IMR-90 (cell line): ENCODE measurements around the gene BCAS1. TPM values are rescaled to one million over a fixed set of nuclear protein-coding genes. Genes with fewer than 3 reads are reported as not detected.

Experiments
- ATAC-seq: fragments of 200-7000 bp; cut with Tn5 transposase; 2 replicates; pipeline ENCODE4 v1.9.1; 2020; ENCODE audit warnings: low read depth, mild to moderate bottlenecking, moderate library complexity
- BruUV-seq: library from RNA; stranded (reverse); fragments of 400-500 nt; replicated peaks from 2 replicates; lab custom pipeline; 2021; lab: Mats Ljungman, UMichigan
- CTCF ChIA-PET: fragments of 300-600 bp; formaldehyde crosslinking; extraction: SDS; loops from one replicate; lab custom pipeline; 2021; ENCODE audit warnings: antibody characterized with exemption; lab: Yijun Ruan, JAX
- POLR2A ChIA-PET: fragments of 300-600 bp; sonication (Branson Sonifier 250); formaldehyde crosslinking; loops from one replicate; lab custom pipeline; 2022; ENCODE audit warnings: antibody characterized with exemption; ENCODE audit not compliant: unreplicated experiment; lab: Charles Lee
- DNase-seq: peaks from one replicate; pipeline ENCODE4 v3.0.0; 2013
- H2AFZ ChIP-seq: replicated peaks from 2 replicates; pipeline ENCODE3; 2013; ENCODE audit warnings: low read length, mild to moderate bottlenecking; ENCODE audit not compliant: poor library complexity
- H2AK5ac ChIP-seq: 2 replicates; pipeline ENCODE4 v1.6.1; 2013; ENCODE audit warnings: low read depth, low read length, inconsistent platforms
- H2AK9ac ChIP-seq: replicated peaks from 2 replicates; pipeline ENCODE3; 2013; ENCODE audit warnings: mild to moderate bottlenecking, low read depth, low read length, moderate library complexity; ENCODE audit not compliant: poor library complexity
- H2BK120ac ChIP-seq: 2 replicates; pipeline ENCODE4 v1.6.1; 2013; ENCODE audit warnings: low read depth, low read length, inconsistent platforms
- H2BK15ac ChIP-seq: 3 replicates; pipeline ENCODE4 v1.6.1; 2013; ENCODE audit warnings: low read depth, low read length, inconsistent platforms
- H2BK20ac ChIP-seq: 2 replicates; pipeline ENCODE4 v1.6.1; 2013; ENCODE audit warnings: low read depth, mild to moderate bottlenecking, inconsistent platforms, low read length, moderate library complexity
- H2BK5ac ChIP-seq: 2 replicates; pipeline ENCODE4 v1.6.1; 2013; ENCODE audit warnings: mild to moderate bottlenecking, low read depth, low read length, inconsistent platforms; ENCODE audit not compliant: poor library complexity, severe bottlenecking
- H3K14ac ChIP-seq: replicated peaks from 2 replicates; pipeline ENCODE4 v1.6.1; 2013; ENCODE audit warnings: low read depth, low read length, inconsistent platforms
- H3K18ac ChIP-seq: 2 replicates; pipeline ENCODE4 v1.6.1; 2013; ENCODE audit warnings: low read depth, low read length, control low read depth
- H3K23ac ChIP-seq: 2 replicates; pipeline ENCODE4 v1.6.1; 2013; ENCODE audit warnings: low read depth, low read length, inconsistent platforms
- H3K27ac ChIP-seq: 2 replicates; pipeline ENCODE4 v1.5.1; 2013; ENCODE audit warnings: mild to moderate bottlenecking, control low read depth, low read length; ENCODE audit not compliant: insufficient read depth
- H3K27me3 ChIP-seq: 2 replicates; pipeline ENCODE4 v1.6.1; 2013; ENCODE audit warnings: low read length; ENCODE audit not compliant: control insufficient read depth, insufficient read depth
- H3K36me3 ChIP-seq: 2 replicates; pipeline ENCODE4 v1.6.1; 2013; ENCODE audit warnings: low read length, mixed read lengths; ENCODE audit not compliant: control insufficient read depth, insufficient read depth
- H3K4ac ChIP-seq: 2 replicates; pipeline ENCODE4 v1.6.1; 2013; ENCODE audit warnings: low read depth, low read length, inconsistent platforms
- H3K4me1 ChIP-seq: 2 replicates; pipeline ENCODE4 v1.6.1; 2013; ENCODE audit warnings: low read length, mixed read lengths; ENCODE audit not compliant: control insufficient read depth, insufficient read depth
- H3K4me2 ChIP-seq: 2 replicates; pipeline ENCODE4 v1.6.1; 2013; ENCODE audit warnings: low read depth, mild to moderate bottlenecking, control low read depth, low read length, moderate library complexity
- H3K4me3 ChIP-seq: 2 replicates; pipeline ENCODE4 v1.5.1; 2013; ENCODE audit warnings: low read depth, mild to moderate bottlenecking, control low read depth, low read length, moderate library complexity; ENCODE audit not compliant: insufficient read depth
- H3K56ac ChIP-seq: 2 replicates; pipeline ENCODE4 v1.6.1; 2013; ENCODE audit warnings: low read length, inconsistent platforms; ENCODE audit not compliant: insufficient read depth; ENCODE audit errors: extremely low read depth
- H3K79me1 ChIP-seq, 2 experiments: 2 replicates each; pipeline ENCODE4 v1.6.1; 2013; ENCODE audit warnings: low read length in 2 of 2, inconsistent platforms in 1 of 2, low read depth in 1 of 2
- H3K9ac ChIP-seq: 2 replicates; pipeline ENCODE4 v1.6.1; 2013; ENCODE audit warnings: low read depth, low read length, control low read depth
- H3K9me1 ChIP-seq: 2 replicates; pipeline ENCODE4 v1.6.1; 2013; ENCODE audit warnings: low read length, inconsistent platforms; ENCODE audit not compliant: insufficient read depth
- H3K9me3 ChIP-seq: 2 replicates; pipeline ENCODE4 v1.6.1; 2013; ENCODE audit warnings: low read length; ENCODE audit not compliant: control insufficient read depth, insufficient read depth
- H4K20me1 ChIP-seq: 2 replicates; pipeline ENCODE4 v1.6.1; 2013; ENCODE audit warnings: low read length, inconsistent platforms; ENCODE audit not compliant: insufficient read depth
- H4K5ac ChIP-seq: 2 replicates; pipeline ENCODE4 v1.6.1; 2013; ENCODE audit warnings: mild to moderate bottlenecking, low read depth, low read length, control low read depth
- H4K8ac ChIP-seq, 2 experiments: 2 replicates each; pipeline ENCODE4 v1.6.1; 2013; ENCODE audit warnings: low read depth in 2 of 2, low read length in 2 of 2, control low read depth in 1 of 2, inconsistent platforms in 1 of 2
- H4K91ac ChIP-seq: 2 replicates; pipeline ENCODE4 v1.6.1; 2013; ENCODE audit warnings: low read depth, low read length, inconsistent platforms; ENCODE audit not compliant: insufficient read depth
- BHLHE40 ChIP-seq: fragments of 150-350 bp; IDR thresholded peaks from 2 replicates; pipeline ENCODE4 v1.6.1; 2016; ENCODE audit warnings: mild to moderate bottlenecking, low read depth, low read length
- CEBPB ChIP-seq: IDR thresholded peaks from 2 replicates; pipeline ENCODE4 v1.6.1; 2012; ENCODE audit warnings: low read depth, low read length, improper control_type of control experiment
- CHD1 ChIP-seq: IDR thresholded peaks from 2 replicates; pipeline ENCODE4 v1.6.1; 2012; ENCODE audit warnings: low read depth, low read length, improper control_type of control experiment
- CTCF ChIP-seq: conservative IDR thresholded peaks from 2 replicates; pipeline ENCODE4 v1.5.1; 2012; ENCODE audit warnings: mild to moderate bottlenecking, low read depth, low read length, improper control_type of control experiment
- ELK1 ChIP-seq: fragments of 150-350 bp; IDR thresholded peaks from 2 replicates; pipeline ENCODE4 v1.6.1; 2016; ENCODE audit warnings: low read depth, mild to moderate bottlenecking, low read length, moderate library complexity, borderline replicate concordance
- FOS ChIP-seq: fragments of 150-350 bp; IDR thresholded peaks from 2 replicates; pipeline ENCODE4 v1.6.1; 2016; ENCODE audit warnings: low read depth, low read length
- MAFK ChIP-seq: IDR thresholded peaks from 2 replicates; pipeline ENCODE4 v1.6.1; 2012; ENCODE audit warnings: low read depth, low read length, improper control_type of control experiment
- MAZ ChIP-seq: IDR thresholded peaks from 2 replicates; pipeline ENCODE4 v1.6.1; 2012; ENCODE audit warnings: low read depth, mild to moderate bottlenecking, low read length, improper control_type of control experiment, moderate library complexity, borderline replicate concordance
- MXI1 ChIP-seq: IDR thresholded peaks from 2 replicates; pipeline ENCODE4 v1.6.1; 2012; ENCODE audit warnings: low read depth, mild to moderate bottlenecking, low read length, moderate library complexity, borderline replicate concordance
- NFE2L2 ChIP-seq: fragments of 150-350 bp; IDR thresholded peaks from 2 replicates; pipeline ENCODE4 v1.6.1; 2016; ENCODE audit warnings: low read depth, mild to moderate bottlenecking, low read length
- POLR2A ChIP-seq: IDR thresholded peaks from 2 replicates; pipeline ENCODE4 v1.6.1; 2012; ENCODE audit warnings: mild to moderate bottlenecking, low read depth, low read length
- RAD21 ChIP-seq: IDR thresholded peaks from 2 replicates; pipeline ENCODE4 v1.6.1; 2012; ENCODE audit warnings: low read length, improper control_type of control experiment
- RCOR1 ChIP-seq: IDR thresholded peaks from 2 replicates; pipeline ENCODE4 v1.6.1; 2012; ENCODE audit warnings: mild to moderate bottlenecking, low read length, improper control_type of control experiment; ENCODE audit not compliant: insufficient replicate concordance
- RFX5 ChIP-seq: IDR thresholded peaks from 2 replicates; pipeline ENCODE4 v1.8.0; 2012; ENCODE audit warnings: low read depth, mild to moderate bottlenecking, low read length, moderate library complexity
- SMC3 ChIP-seq: fragments of 150-350 bp; IDR thresholded peaks from 2 replicates; pipeline ENCODE4 v1.6.1; 2016; ENCODE audit warnings: low read depth, mild to moderate bottlenecking, antibody characterized with exemption, low read length, moderate library complexity
- USF2 ChIP-seq: fragments of 150-350 bp; IDR thresholded peaks from 2 replicates; pipeline ENCODE4 v1.6.1; 2017; ENCODE audit warnings: mild to moderate bottlenecking, antibody characterized with exemption, low read length, low read depth
- WGBS, 2 experiments: methylation state at CpG; one replicate each; pipeline versions ENCODE4 v1.1.5 to v1.1.7; 2013; ENCODE audit warnings: missing lambda C conversion rate in 2 of 2; ENCODE audit not compliant: insufficient read length in 1 of 2; ENCODE audit errors: extremely low coverage in 2 of 2; 5-methylcytosine and 5-hydroxymethylcytosine counted together
- dilution Hi-C: fragments of 300-500 bp; cut with HindIII; formaldehyde crosslinking; loops from one replicate; pipeline ENCODE4 v1.14.3; 2018; ENCODE audit warnings: low sequenced_read_pairs; ENCODE audit not compliant: unreplicated experiment
- in situ Hi-C: fragments of 300-500 bp; cut with MboI; formaldehyde crosslinking; loops from 3 replicates; pipeline ENCODE4 v1.14.3; 2019; ENCODE audit warnings: low sequenced_read_pairs, inconsistent platforms, mixed read lengths
- intact Hi-C: fragments of 100-400 bp; cut with micrococcal nuclease; formaldehyde crosslinking; loops from 2 replicates; pipeline ENCODE4 v1.10.0; 2022
- polyA plus RNA-seq, 3 experiments: library from polyadenylated mRNA; depleted of rRNA; stranded (reverse); fragments of >200 nt; gene quantifications; 2 replicates each; pipeline ENCODE4 v1.2.3, GENCODE V29; 2012; ENCODE audit warnings: low replicate concordance in 1 of 3
- total RNA-seq: library from RNA; depleted of rRNA; stranded (reverse); fragments of >200 nt; gene quantifications from 2 replicates; pipeline ENCODE4 v1.2.3, GENCODE V29; 2012

The BCAS1 gene
- total and polyA plus RNA-seq, 2 of the 4 experiments (the other 2 are of a cell fraction): under 0.01 TPM; not detected in 1

- WGBS, 2 experiments: no CpG with 5 or more reads among the region's 3 CpGs
- Histone ChIP-seq H2BK5ac (no peak overlapping the region), H3K4me2 (no peak overlapping the region), H2BK15ac (no peak overlapping the region), H4K8ac (no peak overlapping the region), H3K4me1 (no peaks in the 10 kb centered on the region), H2BK120ac (no peak overlapping the region), H2BK20ac (no peak overlapping the region), H3K27me3 (no peaks in the 10 kb centered on the region), H4K20me1 (no peaks in the 10 kb centered on the region), H2AK9ac (no peak overlapping the region), H2AFZ (no peak overlapping the region), H3K4me3 (no peak overlapping the region), H3K9me3 (no peaks in the 10 kb centered on the region), H3K79me1 (no peaks in the 10 kb centered on the region), H3K9me1 (no peaks in the 10 kb centered on the region), H4K5ac (no peak overlapping the region), H3K56ac (no peak overlapping the region), H3K23ac (no peak overlapping the region), H3K14ac (no peak overlapping the region), H3K9ac (no peak overlapping the region), H4K91ac (no peak overlapping the region), H2AK5ac (no peak overlapping the region), H3K27ac (no peak overlapping the region), H3K4ac (no peak overlapping the region), H3K18ac (no peak overlapping the region), H3K36me3 (no peaks in the 10 kb centered on the region)
- ATAC-seq: no peak
- TF ChIP-seq MAFK (no peak), MXI1 (no peak), CEBPB (no peak), RFX5 (no peak), MAZ (no peak), USF2 (no peak), RAD21 (no peak), FOS (no peak), CTCF (no peak), CHD1 (no peak), BHLHE40 (no peak), RCOR1 (no peak), SMC3 (no peak), NFE2L2 (no peak), POLR2A (no peak), ELK1 (no peak)
- POLR2A ChIA-PET: no interaction called here
- no TSS peak for BruUV-seq
- in situ Hi-C loops: no loop called here
- DNase-seq: no peak
- intact Hi-C loops: no loop called here
- CTCF ChIA-PET: no interaction called here
- dilution Hi-C loops: no loop called here
These were observed 49.5 kb downstream of the BCAS1 start for GRCh38 chr20:54020868-54021267.
